Progenitor cell of endocrine pancreas (in vitro differentiated cells): ENCODE measurements around the gene RGL3. TPM values are rescaled to one million over a fixed set of nuclear protein-coding genes. Genes with fewer than 3 reads are reported as not detected.

Experiments used
- DNase-seq: peaks from one replicate; pipeline ENCODE4 v3.0.0; 2021; ENCODE audit warnings: low spot score; ENCODE audit not compliant: unreplicated experiment
- H3K27ac Mint-ChIP-seq: 2 replicates; pipeline ENCODE4 v1.8.0; 2021; ENCODE audit warnings: mild to moderate bottlenecking, moderate library complexity, mixed read lengths
- H3K27me3 Mint-ChIP-seq: 2 replicates; pipeline ENCODE4 v1.8.0; 2021; ENCODE audit warnings: mixed read lengths
- H3K36me3 Mint-ChIP-seq: 2 replicates; pipeline ENCODE4 v1.8.0; 2022; ENCODE audit warnings: mixed read lengths; ENCODE audit not compliant: insufficient read depth
- H3K4me1 Mint-ChIP-seq: 2 replicates; pipeline ENCODE4 v1.8.0; 2021; ENCODE audit warnings: low read depth, mixed read lengths
- H3K4me3 Mint-ChIP-seq: 2 replicates; pipeline ENCODE4 v1.8.0; 2021; ENCODE audit warnings: low read depth, mild to moderate bottlenecking, moderate library complexity, mixed read lengths
- H3K9me3 Mint-ChIP-seq: 2 replicates; pipeline ENCODE4 v1.8.0; 2021; ENCODE audit warnings: low read depth, mixed read lengths
- CTCF ChIP-seq: fragments of 200-600 bp; sonication (generic); IDR thresholded peaks from one replicate; pipeline ENCODE4 v1.5.0; 2021; ENCODE audit warnings: antibody characterized with exemption, mild to moderate bottlenecking; ENCODE audit not compliant: unreplicated experiment
- total RNA-seq: library from RNA; stranded (reverse); gene quantifications from 2 replicates; pipeline ENCODE4 v1.2.1, GENCODE V29; 2021

Gene RGL3
- total RNA-seq, 1 donor from 2014 or later = 284 TPM

- Mint-ChIP-seq H3K4me3 (no peak overlapping the region), H3K9me3 (no peaks in the 10 kb centered on the region), H3K36me3 (peaks cover 2% of the 10 kb centered on the region), H3K4me1 (no peaks in the 10 kb centered on the region), H3K27ac (no peak overlapping the region), H3K27me3 (no peaks in the 10 kb centered on the region)
- no peak for TF ChIP-seq CTCF
- DNase-seq = no peak
These were observed 32.3 kb upstream of the RGL3 start for GRCh38 chr19:11451327-11451870.

- Mint-ChIP-seq H3K27me3 (no peaks in the 10 kb centered on the region), H3K27ac (no peak overlapping the region), H3K4me3 (no peak overlapping the region), H3K4me1 (no peaks in the 10 kb centered on the region), H3K9me3 (no peaks in the 10 kb centered on the region), H3K36me3 (peaks cover 2% of the 10 kb centered on the region)
- no peak for DNase-seq
- no peak for TF ChIP-seq CTCF
These were observed 31.6 kb upstream of the RGL3 start for GRCh38 chr19:11450570-11451326.

GRCh38 chr19:11448923-11449554 is 29.9 kb upstream of the RGL3 start:
- Mint-ChIP-seq H3K27me3 (no peaks in the 10 kb centered on the region), H3K36me3 (peaks cover 2% of the 10 kb centered on the region), H3K27ac (no peak overlapping the region), H3K9me3 (no peaks in the 10 kb centered on the region), H3K4me3 (no peak overlapping the region), H3K4me1 (no peaks in the 10 kb centered on the region)
- no peak for DNase-seq
- TF ChIP-seq CTCF = no peak

GRCh38 chr19:11448410-11448809 is 29.3 kb upstream of the RGL3 start:
- Mint-ChIP-seq H3K36me3 (peaks cover 2% of the 10 kb centered on the region), H3K27ac (no peak overlapping the region), H3K4me1 (no peaks in the 10 kb centered on the region), H3K9me3 (no peaks in the 10 kb centered on the region), H3K4me3 (no peak overlapping the region), H3K27me3 (no peaks in the 10 kb centered on the region)
- no peak for TF ChIP-seq CTCF
- DNase-seq = no peak

- Mint-ChIP-seq H3K4me1 (no peaks in the 10 kb centered on the region), H3K27me3 (no peaks in the 10 kb centered on the region), H3K27ac (no peak overlapping the region), H3K36me3 (peaks cover 2% of the 10 kb centered on the region), H3K4me3 (no peak overlapping the region), H3K9me3 (no peaks in the 10 kb centered on the region)
- no peak for DNase-seq
- TF ChIP-seq CTCF = no peak
These were observed 28.5 kb upstream of the RGL3 start for GRCh38 chr19:11447347-11448262.
